ENCODE data around the gene TMEM167B. TPM values are rescaled to one million over a fixed set of nuclear protein-coding genes. Genes with fewer than 3 reads are reported as not detected.

The TMEM167B gene
- total and polyA plus RNA-seq, 2 of the 8 experiments (the other 6 are each of a cell fraction or from before 2014, with no cell fraction given), result 3.6 to 14.8 TPM

- CTCF ChIA-PET (ENCODE audit: partially characterized antibody), result interaction anchor here (0.6 kb wide), 1 partner anchor 58 kb away, joined by 3 read pairs; no protein-coding TSS in a partner anchor
- H2BK5ac ChIP-seq (ENCODE audit: low read depth, low read length), result no peak overlapping the region
- POLR2A ChIA-PET (ENCODE audit: partially characterized antibody), result interaction anchor here (1.1 kb wide), 1 partner anchor 25 kb away, joined by 3 read pairs; a partner anchor contains a TSS
- no peak overlapping the region for H4K5ac ChIP-seq (ENCODE audit: insufficient read length, low read depth, low read length)
- H3K18ac ChIP-seq (ENCODE audit: extremely low read depth, low read length), result no peak overlapping the region
- no peaks in the 10 kb centered on the region for H3K9me3 ChIP-seq (ENCODE audit: insufficient read depth in 2 of 2, low read depth in 1 of 2, low read length in 1 of 2)
- 94% methylated on average over 3 of the region's 3 CpGs; no CpG with 5 or more reads in 1 of the 2 experiments for WGBS, 2 experiments (ENCODE audit: extremely low coverage in 1 of 2, insufficient coverage in 1 of 2, insufficient read length in 1 of 2, insufficient replicate concordance in 2 of 2, low coverage in 1 of 2, low lambda C conversion rate in 2 of 2, missing lambda C conversion rate in 1 of 2)
- no peak overlapping the region for H2BK15ac ChIP-seq (ENCODE audit: low read length)
- H2BK12ac ChIP-seq (ENCODE audit: low read depth, low read length), result no peak overlapping the region
- no peaks in the 10 kb centered on the region for H3K79me2 ChIP-seq (ENCODE audit: control insufficient read depth in 1 of 2, insufficient read depth in 2 of 2, low read length in 2 of 2)
- H4K20me1 ChIP-seq (replicated peaks in 1 of 2; ENCODE audit: control insufficient read depth in 1 of 2, insufficient read depth in 2 of 2, low read length in 2 of 2), result no peaks in the 10 kb centered on the region
- H3K27ac ChIP-seq (ENCODE audit: low read depth, low read length), result no peak overlapping the region
- no peak overlapping the region for H3K9ac ChIP-seq (replicated peaks in 1 of 4; ENCODE audit: extremely low read depth in 1 of 4, low read depth in 3 of 4, low read length in 3 of 4)
- no peak overlapping the region for H3K23ac ChIP-seq (ENCODE audit: insufficient read length)
- no peaks in the 10 kb centered on the region for H3K36me3 ChIP-seq (ENCODE audit: control insufficient read depth in 2 of 4, insufficient read depth in 4 of 4, low read length in 3 of 4)
- no peak overlapping the region for H2AK5ac ChIP-seq (ENCODE audit: low read depth, low read length)
- no peak overlapping the region for H3K56ac ChIP-seq (replicated peaks; ENCODE audit: insufficient read length, low read depth, low read length)
- no peak overlapping the region for H3K4me2 ChIP-seq (ENCODE audit: insufficient read depth in 1 of 2, low read depth in 2 of 2, low read length in 2 of 2)
- no peaks in the 10 kb centered on the region for H3K79me1 ChIP-seq (ENCODE audit: low read depth, low read length)
- no peak overlapping the region for H2BK20ac ChIP-seq (ENCODE audit: low read length)
- no peak for DNase-seq (ENCODE audit: low read depth in 1 of 2, low spot score in 2 of 2)
- no peak overlapping the region for H2AFZ ChIP-seq (ENCODE audit: low read length)
- H3K4me1 ChIP-seq (replicated peaks in 1 of 4; ENCODE audit: control insufficient read depth in 3 of 4, insufficient read depth in 4 of 4, low read length in 3 of 4), result no peaks in the 10 kb centered on the region
- H2BK120ac ChIP-seq (replicated peaks; ENCODE audit: low read depth, low read length), result no peak overlapping the region
- no peaks in the 10 kb centered on the region for H3K23me2 ChIP-seq (ENCODE audit: low read depth, low read length)
- TF ChIP-seq MAFK (IDR thresholded peaks at IDR 0.05; ENCODE audit: low read depth, low read length) (no peak), JUN (IDR thresholded peaks at IDR 0.05; ENCODE audit: low read depth, low read length) (no peak), CEBPB (IDR thresholded peaks at IDR 0.05; ENCODE audit: low read depth, low read length) (no peak), NRF1 (IDR thresholded peaks at IDR 0.05; ENCODE audit: low read depth, low read length) (no peak), SIN3A (conservative IDR thresholded peaks at IDR 0.05 in 1 of 2, IDR thresholded peaks at IDR 0.05 in 1 of 2; ENCODE audit: low read depth in 1 of 2, low read length in 2 of 2) (no peak), GTF2F1 (IDR thresholded peaks at IDR 0.05; ENCODE audit: borderline replicate concordance, low read depth, low read length) (no peak)
- H3K4ac ChIP-seq (replicated peaks; ENCODE audit: insufficient read length, low read depth, low read length), result no peak overlapping the region
- H4K91ac ChIP-seq (replicated peaks; ENCODE audit: insufficient read length, low read length), result no peak overlapping the region
- no peak overlapping the region for H3K4me3 ChIP-seq (ENCODE audit: extremely low read depth in 1 of 4, insufficient read depth in 2 of 4, low read depth in 3 of 4, low read length in 4 of 4)
- H3K27me3 ChIP-seq (replicated peaks in 1 of 4; ENCODE audit: control insufficient read depth in 3 of 4, extremely low read depth in 1 of 4, insufficient read depth in 3 of 4, low read length in 3 of 4), result no peaks in the 10 kb centered on the region
- H3K14ac ChIP-seq (ENCODE audit: insufficient read length), result no peak overlapping the region
- no peak for FAIRE-seq
- H4K8ac ChIP-seq (ENCODE audit: extremely low read depth, insufficient read depth, low read length), result no peak overlapping the region; the same call in 1 of the 2 replicates
These were observed 47.4 kb downstream of the TMEM167B start for GRCh38 chr1:109137958-109138357.

Data from H1 (cell line).